HepG2 (cell line): ENCODE results near the gene CAMK2D. TPM values are rescaled to one million over a fixed set of nuclear protein-coding genes. Genes with fewer than 3 reads are reported as not detected.

Experiments used
- ATAC-seq: fragments of 200-7000 bp; cut with Tn5 transposase; 3 replicates; pipeline ENCODE4 v1.9.1; 2020; ENCODE audit warnings: mild to moderate bottlenecking, moderate library complexity
- Bru-seq: library from RNA; stranded (reverse); fragments of 400-500 nt; gene quantifications from one replicate; lab custom pipeline; 2021; lab: Mats Ljungman, UMichigan
- BruChase-seq, 2 experiments: library from RNA; stranded (reverse); fragments of 400-500 nt; gene quantifications; one replicate each; lab custom pipeline; 2021; lab: Mats Ljungman, UMichigan
- BruUV-seq: library from RNA; stranded (reverse); fragments of 400-500 nt; replicated peaks from 2 replicates; lab custom pipeline; 2021; lab: Mats Ljungman, UMichigan
- CTCF ChIA-PET: fragments of 300-600 bp; formaldehyde crosslinking; extraction: SDS; loops from one replicate; lab custom pipeline; 2021; ENCODE audit warnings: low total read pairs, inconsistent platforms, low intra/inter-chr PET ratio; lab: Yijun Ruan, JAX
- POLR2A ChIA-PET: fragments of 350-600 bp; sonication (Branson Sonifier 250); formaldehyde crosslinking; loops from one replicate; lab custom pipeline; 2020; ENCODE audit warnings: antibody characterized with exemption, inconsistent platforms; lab: Yijun Ruan, JAX
- DNase-seq: peaks from one replicate; pipeline ENCODE4 v3.0.0-alpha.2; 2015; ENCODE audit warnings: low spot score
- FAIRE-seq: peaks from 3 replicates; lab custom pipeline; 2011; peaks lifted over from hg19 to GRCh38; lab: Jason Lieb, UNC
- H2AFZ ChIP-seq: one replicate; pipeline ENCODE4 v1.6.1; 2011; ENCODE audit warnings: low read length, inconsistent platforms
- H3K27ac ChIP-seq: fragments of 300-600 bp; 3 replicates; pipeline ENCODE4 v1.8.0; 2011; ENCODE audit warnings: mixed run types, mild to moderate bottlenecking, mixed read lengths, low read length, inconsistent platforms; ENCODE audit not compliant: insufficient read depth; ENCODE audit errors: extremely low read length
- H3K27me3 ChIP-seq, 2 experiments: fragments of 200-600 bp in 1 of 2; 2 replicates in 1 of 2; 3 replicates in 1 of 2; pipeline versions ENCODE4 v1.6.0 to v1.8.0; 2011; ENCODE audit warnings: low read length in 2 of 2, mild to moderate bottlenecking in 2 of 2, moderate library complexity in 2 of 2, inconsistent platforms in 1 of 2; ENCODE audit not compliant: insufficient read depth in 2 of 2, control insufficient read depth in 1 of 2
- H3K36me3 ChIP-seq, 2 experiments: fragments of 200-600 bp in 1 of 2; replicated peaks in 1 of 2; 2 replicates in 1 of 2; 3 replicates in 1 of 2; pipeline versions ENCODE4 v1.5.1 to v1.8.0; 2011; ENCODE audit warnings: low read length in 2 of 2, inconsistent platforms in 1 of 2; ENCODE audit not compliant: insufficient read depth in 2 of 2, control insufficient read depth in 1 of 2
- H3K4me1 ChIP-seq: 2 replicates; pipeline ENCODE4 v1.5.1; 2012; ENCODE audit warnings: low read length, inconsistent platforms; ENCODE audit not compliant: insufficient read depth
- H3K4me2 ChIP-seq: 2 replicates; pipeline ENCODE4 v1.6.0; 2011; ENCODE audit warnings: low read depth, low read length, inconsistent platforms
- H3K4me3 ChIP-seq, 3 experiments: fragments of 200-600 bp in 1 of 3; sonication (generic), shearing (Covaris generic) in 1 of 3; replicated peaks in 1 of 3; 2 replicates each; pipeline ENCODE4 v1.5.1; 2011 to 2016; ENCODE audit warnings: low read length in 3 of 3, inconsistent platforms in 2 of 3, low read depth in 2 of 3, mild to moderate bottlenecking in 2 of 3, control low read depth in 1 of 3, mixed read lengths in 1 of 3; ENCODE audit not compliant: insufficient read depth in 1 of 3
- H3K79me2 ChIP-seq: one replicate; pipeline ENCODE4 v1.6.1; 2011; ENCODE audit warnings: low read length, inconsistent platforms; ENCODE audit not compliant: insufficient read depth
- H3K9ac ChIP-seq: 2 replicates; pipeline ENCODE4 v1.6.0; 2011; ENCODE audit warnings: mild to moderate bottlenecking, low read depth, low read length, inconsistent platforms; ENCODE audit not compliant: insufficient read depth
- H3K9me3 ChIP-seq: 2 replicates; pipeline ENCODE4 v1.5.1; 2012; ENCODE audit warnings: mild to moderate bottlenecking, low read length
- H4K20me1 ChIP-seq: 2 replicates; pipeline ENCODE4 v1.6.0; 2011; ENCODE audit warnings: inconsistent platforms, mild to moderate bottlenecking, low read length, moderate library complexity; ENCODE audit not compliant: insufficient read depth
- DR1 ChIP-seq: sonication (generic); formaldehyde crosslinking; IDR thresholded peaks from 2 replicates; pipeline ENCODE4 v1.8.0; 2021; ENCODE audit warnings: mild to moderate bottlenecking, missing genetic modification reagents, inconsistent platforms
- EED ChIP-seq: sonication (generic); formaldehyde crosslinking; IDR thresholded peaks from 2 replicates; pipeline ENCODE4 v1.5.0; 2020; ENCODE audit warnings: mild to moderate bottlenecking, missing genetic modification reagents
- KAT7 ChIP-seq: IDR thresholded peaks from 2 replicates; pipeline ENCODE4 v1.6.1; 2018; ENCODE audit warnings: borderline replicate concordance, missing compliant biosample characterization
- MTF2 ChIP-seq: sonication (generic); formaldehyde crosslinking; IDR thresholded peaks from 2 replicates; pipeline ENCODE4 v1.5.0; 2020; ENCODE audit warnings: missing genetic modification reagents, borderline replicate concordance
- NRL ChIP-seq: sonication (generic); formaldehyde crosslinking; IDR thresholded peaks from 2 replicates; pipeline ENCODE4 v1.5.0; 2020; ENCODE audit warnings: missing genetic modification reagents, mild to moderate bottlenecking, moderate library complexity, borderline replicate concordance
- PLRG1 ChIP-seq: fragments of 450-650 bp; conservative IDR thresholded peaks from 2 replicates; pipeline ENCODE4 v1.6.1; 2016
- SNAI1 ChIP-seq: sonication (generic); formaldehyde crosslinking; IDR thresholded peaks from 2 replicates; pipeline ENCODE4 v1.5.0; 2020; ENCODE audit warnings: mild to moderate bottlenecking, missing genetic modification reagents, borderline replicate concordance
- SOX13 ChIP-seq, 3 experiments: fragments of 450-650 bp in 1 of 3; sonication (generic) in 1 of 3; formaldehyde crosslinking in 1 of 3; IDR thresholded peaks in 2 of 3; conservative IDR thresholded peaks in 1 of 3; 2 replicates each; pipeline versions ENCODE4 v1.5.0 to v1.6.1; 2016 to 2020; ENCODE audit warnings: antibody characterized with exemption in 1 of 3, mild to moderate bottlenecking in 1 of 3, missing compliant biosample characterization in 1 of 3, missing genetic modification reagents in 1 of 3, moderate library complexity in 1 of 3
- TBP ChIP-seq: sonication (generic); formaldehyde crosslinking; IDR thresholded peaks from 2 replicates; pipeline ENCODE4 v1.5.0; 2020; ENCODE audit warnings: missing genetic modification reagents
- XRCC5 ChIP-seq: fragments of 200-400 bp; formaldehyde crosslinking; optimal IDR thresholded peaks from 2 replicates; pipeline ENCODE3; 2017; ENCODE audit warnings: mild to moderate bottlenecking, low read length
- ZIK1 ChIP-seq: sonication (generic); formaldehyde crosslinking; IDR thresholded peaks from 2 replicates; pipeline ENCODE4 v1.5.0; 2020; ENCODE audit warnings: mild to moderate bottlenecking, low read depth, missing genetic modification reagents, borderline replicate concordance
- ZNF230 ChIP-seq: sonication (generic); formaldehyde crosslinking; IDR thresholded peaks from 2 replicates; pipeline ENCODE4 v1.4.0; 2020; ENCODE audit warnings: mild to moderate bottlenecking, missing genetic modification reagents
- ZNF562 ChIP-seq: sonication (generic); formaldehyde crosslinking; IDR thresholded peaks from 2 replicates; pipeline ENCODE4 v1.8.0; 2022; ENCODE audit warnings: missing genetic modification reagents, borderline replicate concordance
- ZNF605 ChIP-seq: sonication (generic); formaldehyde crosslinking; IDR thresholded peaks from 2 replicates; pipeline ENCODE4 v1.8.0; 2022; ENCODE audit warnings: mild to moderate bottlenecking, missing genetic modification reagents
- ZNF720 ChIP-seq: sonication (generic); formaldehyde crosslinking; IDR thresholded peaks from 2 replicates; pipeline ENCODE4 v1.4.0; 2020; ENCODE audit warnings: missing genetic modification reagents
- WGBS: methylation state at CpG from one replicate; pipeline ENCODE4 v1.1.6; 2017; ENCODE audit warnings: low lambda C conversion rate; 5-methylcytosine and 5-hydroxymethylcytosine counted together
- in situ Hi-C: cut with HindIII; loops from 2 replicates; pipeline ENCODE4 v1.10.0; 2017; ENCODE audit warnings: low pct_unique_long_range_greater_than_20kb; ENCODE audit not compliant: extremely low pct_ligation_motif_present
- intact Hi-C: fragments of 100-400 bp; cut with micrococcal nuclease; formaldehyde crosslinking; loops from one replicate; pipeline ENCODE4 v1.10.0; 2022; ENCODE audit not compliant: unreplicated experiment
- long read RNA-seq, 2 experiments: library from RNA in 1 of 2; library from polyadenylated mRNA in 1 of 2; stranded (forward) in 1 of 2; unstranded in 1 of 2; transcript quantifications; one replicate each; pipeline ENCODE4 v2.0.0, GENCODE V29; 2019 to 2022
- polyA minus RNA-seq, 3 experiments: library from RNA; depleted of rRNA, polyadenylated mRNA; stranded (reverse); fragments of >200 nt; gene quantifications; 2 replicates each; pipeline ENCODE4 v1.2.3, GENCODE V29; 2011; ENCODE audit warnings: low replicate concordance in 1 of 3
- polyA plus RNA-seq, 8 experiments: library from polyadenylated mRNA; depleted of rRNA in 3 of 8; stranded (reverse) in 7 of 8; unstranded in 1 of 8; fragments of >200 nt; fragmentation: Illumina TruSeq in 4 of 8; extraction: Trizol in 4 of 8; gene quantifications; 2 replicates each; pipeline versions ENCODE4 v1.2.1 to v1.2.3, GENCODE V29; 2011 to 2016; ENCODE audit warnings: low read depth in 4 of 8, missing spikeins in 1 of 8, mixed read lengths in 1 of 8; ENCODE audit not compliant: insufficient read depth in 1 of 8
- total RNA-seq, 5 experiments: library from RNA; depleted of rRNA; stranded (reverse); fragments of >200 nt; fragmentation: Illumina TruSeq; extraction: Trizol; gene quantifications; 2 replicates each; pipeline ENCODE4 v1.2.3, GENCODE V29; 2016; ENCODE audit warnings: low read depth in 1 of 5
- TF ChIP-seq, protein P1 (sequence below): sonication (generic); formaldehyde crosslinking; IDR thresholded peaks from 2 replicates; pipeline ENCODE4 v1.8.0; 2022; ENCODE audit warnings: missing genetic modification reagents, mild to moderate bottlenecking, moderate library complexity, borderline replicate concordance

CAMK2D gene
- 65.4 and 86.7 TPM in 2 replicates for total RNA-seq (2016; rRNA removed; fragmentation: Illumina TruSeq; extraction: Trizol)
- 5.3 and 6.4 TPM in 2 replicates for total RNA-seq (2016; cell fraction: cytosol; rRNA removed; fragmentation: Illumina TruSeq; extraction: Trizol; ENCODE audit: low read depth)
- total RNA-seq (2016; cell fraction: insoluble cytoplasmic fraction; rRNA removed; fragmentation: Illumina TruSeq; extraction: Trizol) = 64.9 and 87.5 TPM in 2 replicates
- total RNA-seq (2016; cell fraction: membrane; rRNA removed; fragmentation: Illumina TruSeq; extraction: Trizol) = 15.6 and 15.7 TPM in 2 replicates
- total RNA-seq (2016; cell fraction: nucleus; rRNA removed; fragmentation: Illumina TruSeq; extraction: Trizol) = 73.6 and 76.3 TPM in 2 replicates
- 12.9 and 18.0 TPM in 2 replicates for polyA plus RNA-seq (2011; rRNA removed)
- 7.2 and 11.1 TPM in 2 replicates for polyA plus RNA-seq (2011; cell fraction: cytosol; rRNA removed)
- 10.2 and 12.5 TPM in 2 replicates for polyA plus RNA-seq (2011; cell fraction: nucleus; rRNA removed)
- 12.4 and 24.9 TPM in 2 replicates for polyA plus RNA-seq (2012)
- 2.1 and 2.5 TPM in 2 replicates for polyA plus RNA-seq (2016; cell fraction: cytosol; fragmentation: Illumina TruSeq; extraction: Trizol; ENCODE audit: low read depth)
- 52.0 and 56.8 TPM in 2 replicates for polyA plus RNA-seq (2016; cell fraction: insoluble cytoplasmic fraction; fragmentation: Illumina TruSeq; extraction: Trizol; ENCODE audit: low read depth)
- 6.8 and 7.3 TPM in 2 replicates for polyA plus RNA-seq (2016; cell fraction: membrane; fragmentation: Illumina TruSeq; extraction: Trizol; ENCODE audit: low read depth)
- polyA plus RNA-seq (2016; cell fraction: nucleus; fragmentation: Illumina TruSeq; extraction: Trizol; ENCODE audit: insufficient read depth, low read depth) = 34.5 and 36.0 TPM in 2 replicates
- polyA minus RNA-seq (2011; rRNA and poly(A)+ RNA removed; ENCODE audit: low replicate concordance) = 3.7 and 30.5 TPM in 2 replicates
- polyA minus RNA-seq (2011; cell fraction: cytosol; rRNA and poly(A)+ RNA removed) = 24.3 and 30.2 TPM in 2 replicates
- 97.8 and 99.0 TPM in 2 replicates for polyA minus RNA-seq (2011; cell fraction: nucleus; rRNA and poly(A)+ RNA removed)
- percentile 85 among the genes with signal in this experiment for Bru-seq, nascent RNA
- percentile 68 among the genes with signal in this experiment for BruChase-seq, experiment 1, labeled RNA remaining after a 6-hour chase
- percentile 73 among the genes with signal in this experiment for BruChase-seq, experiment 2, labeled RNA remaining after a 2-hour chase
- long read RNA-seq, experiment 1, full-length matches to known transcripts = 9 of 29 reads
- long read RNA-seq, experiment 1, partial matches to known transcripts = 1 of 29 reads
- long read RNA-seq, experiment 1, other reads (novel, unspliced or antisense) = 19 of 29 reads
- long read RNA-seq, experiment 2, transcript CAMK2D-203 (17 exons, 1,642 nt) = major isoform, 5 of 21 reads
- long read RNA-seq, experiment 2, partial matches to known transcripts = 0 of 21 reads
- long read RNA-seq, experiment 2, other reads (novel, unspliced or antisense) = 15 of 21 reads

DNA sequence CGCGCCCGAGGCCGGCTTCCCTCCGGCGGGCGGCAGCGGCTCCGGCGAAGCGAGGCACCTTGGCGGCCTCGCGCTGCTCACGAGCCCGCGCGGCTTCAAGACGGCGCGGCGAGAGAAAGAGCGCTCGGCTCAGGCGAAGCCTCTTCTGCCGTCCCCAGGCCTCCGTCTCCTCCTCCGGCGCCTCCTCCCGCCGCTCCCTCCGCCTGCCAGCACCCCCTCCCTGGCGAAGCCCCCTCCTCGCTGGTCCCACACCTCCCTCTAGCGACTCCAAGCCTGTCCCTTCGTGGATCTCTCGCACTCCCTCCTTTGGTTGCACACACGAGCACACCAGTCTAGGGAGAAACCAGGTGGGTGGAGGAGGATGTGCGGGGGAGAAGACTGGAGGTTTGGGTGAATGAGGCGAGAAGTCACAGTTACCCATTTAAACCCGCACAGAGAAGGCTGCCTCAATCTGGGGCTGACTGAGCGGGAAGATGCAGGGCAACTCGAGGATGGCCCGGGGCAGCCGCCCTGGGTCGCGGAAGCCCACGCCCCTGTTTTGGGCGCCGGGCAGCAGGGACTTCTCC is at the start of gene CAMK2D:
Gene CAMK2D (minus strand): TSS at position 119 of the 566 bp plus-strand sequence. CDS start 670 bp downstream, outside the sequence.
- 1% methylated on average over 15 of the region's 50 CpGs for WGBS
- no TSS peak for BruUV-seq
- ATAC-seq (peak; percentile 73), DNase-seq (peak; percentile 85), FAIRE-seq (no peak)
- Histone ChIP-seq H3K79me2 (peaks cover 41% of the 10 kb centered on the region), H3K9ac (peak within 1 kb of the TSS; percentile 89), H3K4me2 (peak within 1 kb of the TSS; percentile 87), H3K4me3 (peak within 1 kb of the TSS; percentile 70 to 96 (median 94)), H2AFZ (no peak within 1 kb of the TSS), H3K36me3 (no peaks in the 10 kb centered on the region), H3K9me3 (no peaks in the 10 kb centered on the region), H3K27ac (peak within 1 kb of the TSS; percentile 95), H4K20me1 (no peaks in the 10 kb centered on the region), H3K27me3 (no peaks in the 10 kb centered on the region; a peak in 1 of 5 replicates), H3K4me1 (peaks cover 57% of the 10 kb centered on the region)
- in situ Hi-C loops (loop anchor here (5.0 to 10.0 kb wide), 2 partner anchors 214 to 367 kb away; no protein-coding TSS in a partner anchor), intact Hi-C loops (loop anchor here (1.0 to 10.0 kb wide), 6 partner anchors 77 to 617 kb away; no protein-coding TSS in a partner anchor)
- ChIA-PET POLR2A (interaction anchor here (0.6 to 1.8 kb wide), 8 partner anchors 23 to 367 kb away, joined by 3 to 6 read pairs (median 5); no protein-coding TSS in a partner anchor), CTCF (interaction anchor here (1.4 kb wide), 1 partner anchor 214 kb away, joined by 8 read pairs; no protein-coding TSS in a partner anchor)
- TF ChIP-seq XRCC5 (no peak), ZIK1 (CRISPR knock-in tag) (0 out of 2 replicates have a peak, but pooled peaks have one; percentile 48), EED (CRISPR knock-in tag) (peak; percentile 59; the same call in 1 of the 2 replicates), NRL (0 out of 2 replicates have a peak, but pooled peaks have one; percentile 50), MTF2 (no peak), ZNF230 (CRISPR knock-in tag) (no peak), TBP (0 out of 2 replicates have a peak, but pooled peaks have one; percentile 29), KAT7 (CRISPR knock-in tag) (peak; percentile 66; the same call in 1 of the 2 replicates), PLRG1 (no peak), ZNF562 (no peak), ZNF605 (CRISPR knock-in tag) (no peak; the same call in 1 of the 2 replicates), SNAI1 (0 out of 2 replicates have a peak, but pooled peaks have one; percentile 29), SOX13 (IDR thresholded peaks at IDR 0.05) (no peak), SOX13 (CRISPR knock-in tag; conservative IDR thresholded peaks at IDR 0.05 in 1 of 2, IDR thresholded peaks at IDR 0.05 in 1 of 2) (0 out of 4 replicates have a peak, but pooled peaks of 1 of the 2 experiments have one; percentile 40), ZNF720 (no peak), DR1 (no peak)
- TF ChIP-seq, protein P1, sequence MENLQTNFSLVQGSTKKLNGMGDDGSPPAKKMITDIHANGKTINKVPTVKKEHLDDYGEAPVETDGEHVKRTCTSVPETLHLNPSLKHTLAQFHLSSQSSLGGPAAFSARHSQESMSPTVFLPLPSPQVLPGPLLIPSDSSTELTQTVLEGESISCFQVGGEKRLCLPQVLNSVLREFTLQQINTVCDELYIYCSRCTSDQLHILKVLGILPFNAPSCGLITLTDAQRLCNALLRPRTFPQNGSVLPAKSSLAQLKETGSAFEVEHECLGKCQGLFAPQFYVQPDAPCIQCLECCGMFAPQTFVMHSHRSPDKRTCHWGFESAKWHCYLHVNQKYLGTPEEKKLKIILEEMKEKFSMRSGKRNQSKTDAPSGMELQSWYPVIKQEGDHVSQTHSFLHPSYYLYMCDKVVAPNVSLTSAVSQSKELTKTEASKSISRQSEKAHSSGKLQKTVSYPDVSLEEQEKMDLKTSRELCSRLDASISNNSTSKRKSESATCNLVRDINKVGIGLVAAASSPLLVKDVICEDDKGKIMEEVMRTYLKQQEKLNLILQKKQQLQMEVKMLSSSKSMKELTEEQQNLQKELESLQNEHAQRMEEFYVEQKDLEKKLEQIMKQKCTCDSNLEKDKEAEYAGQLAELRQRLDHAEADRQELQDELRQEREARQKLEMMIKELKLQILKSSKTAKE = peak; percentile 60; the same call in 1 of the 2 replicates
